LNCAP (cell line): Measurements from ENCODE around the gene DOCK7.

Experiments used
- TF ChIP-seq, protein P1 (sequence below): fragments of 450-650 bp; IDR thresholded peaks from 2 replicates; pipeline ENCODE4 v1.5.1; 2017; ENCODE audit warnings: mild to moderate bottlenecking

DOCK7 gene

DNA sequence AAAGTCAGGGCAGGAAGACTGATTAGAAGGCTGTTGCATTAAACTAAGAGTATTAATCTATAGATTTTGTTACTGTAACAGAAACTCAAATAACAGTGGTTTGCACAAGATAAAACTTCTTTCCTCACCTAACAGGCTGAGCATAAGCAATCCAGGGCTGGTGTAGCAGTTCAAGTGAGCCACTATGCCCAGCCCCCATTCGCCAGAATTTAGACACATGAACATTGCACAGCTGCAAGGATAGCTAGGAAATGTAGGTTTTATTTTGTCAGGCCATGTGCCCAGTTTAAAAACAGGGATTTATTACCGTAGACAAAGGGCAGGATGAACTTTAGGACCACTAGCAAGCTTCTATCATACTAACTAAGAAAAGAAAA lies 19.5 kb upstream of the DOCK7 start:
- TF ChIP-seq, protein P1, sequence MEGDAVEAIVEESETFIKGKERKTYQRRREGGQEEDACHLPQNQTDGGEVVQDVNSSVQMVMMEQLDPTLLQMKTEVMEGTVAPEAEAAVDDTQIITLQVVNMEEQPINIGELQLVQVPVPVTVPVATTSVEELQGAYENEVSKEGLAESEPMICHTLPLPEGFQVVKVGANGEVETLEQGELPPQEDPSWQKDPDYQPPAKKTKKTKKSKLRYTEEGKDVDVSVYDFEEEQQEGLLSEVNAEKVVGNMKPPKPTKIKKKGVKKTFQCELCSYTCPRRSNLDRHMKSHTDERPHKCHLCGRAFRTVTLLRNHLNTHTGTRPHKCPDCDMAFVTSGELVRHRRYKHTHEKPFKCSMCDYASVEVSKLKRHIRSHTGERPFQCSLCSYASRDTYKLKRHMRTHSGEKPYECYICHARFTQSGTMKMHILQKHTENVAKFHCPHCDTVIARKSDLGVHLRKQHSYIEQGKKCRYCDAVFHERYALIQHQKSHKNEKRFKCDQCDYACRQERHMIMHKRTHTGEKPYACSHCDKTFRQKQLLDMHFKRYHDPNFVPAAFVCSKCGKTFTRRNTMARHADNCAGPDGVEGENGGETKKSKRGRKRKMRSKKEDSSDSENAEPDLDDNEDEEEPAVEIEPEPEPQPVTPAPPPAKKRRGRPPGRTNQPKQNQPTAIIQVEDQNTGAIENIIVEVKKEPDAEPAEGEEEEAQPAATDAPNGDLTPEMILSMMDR: no peak

DNA sequence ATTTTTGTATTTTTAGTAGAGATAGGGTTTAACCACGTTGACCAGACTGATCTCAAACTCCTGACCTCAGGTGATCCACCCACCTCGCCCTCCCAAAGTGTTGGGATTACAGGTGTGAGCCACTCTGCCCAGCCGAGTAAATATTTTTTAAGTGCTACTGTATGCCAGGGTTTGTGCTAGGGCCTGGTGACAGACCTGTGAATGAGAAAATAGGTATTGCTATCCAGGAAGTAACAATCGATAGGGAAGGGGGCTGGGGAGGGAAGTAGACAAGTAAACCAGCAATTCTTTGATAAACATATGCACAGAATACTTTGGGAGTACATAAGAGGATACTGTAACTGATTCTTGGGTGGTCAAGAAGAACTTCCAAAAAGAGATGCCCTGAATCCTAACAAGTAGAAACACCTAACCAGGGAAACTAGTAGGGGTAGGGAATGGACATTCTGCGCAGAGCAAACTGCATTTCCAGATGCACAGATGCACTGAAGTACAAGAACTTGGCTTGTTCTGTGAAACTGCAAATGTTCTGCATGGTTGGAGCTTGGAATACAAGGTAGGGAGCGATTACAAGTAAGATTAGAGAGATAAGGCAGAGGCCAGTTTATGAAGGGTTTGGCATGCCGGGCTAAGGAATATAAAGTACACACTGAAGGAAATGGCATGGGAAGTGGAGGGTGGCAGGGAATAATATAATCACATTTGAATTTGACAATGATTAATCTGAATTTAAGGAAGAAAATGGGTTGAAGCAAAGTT lies 19.0 kb upstream of the DOCK7 start:
- TF ChIP-seq, protein P1: no peak

DNA sequence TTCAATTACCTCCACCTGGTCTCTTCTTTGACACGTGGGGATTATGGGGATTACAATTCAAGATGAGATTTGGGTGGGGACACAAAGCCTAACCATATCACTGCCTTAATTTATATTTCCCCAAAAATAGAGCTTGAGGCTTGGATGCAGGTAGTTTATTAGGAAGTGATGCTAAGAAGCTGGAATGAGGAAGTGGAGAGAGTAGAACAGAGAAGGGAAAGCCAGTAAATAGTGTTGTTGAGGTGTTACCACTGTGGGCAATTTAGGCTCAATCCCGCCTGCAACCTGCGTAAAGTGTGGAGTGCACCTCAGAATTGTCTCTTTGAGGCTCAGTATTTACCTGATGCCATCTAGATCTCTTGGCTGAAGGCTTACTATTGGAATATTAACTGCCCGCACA lies 4.9 kb upstream of the DOCK7 start:
- TF ChIP-seq, protein P1: no peak

DNA sequence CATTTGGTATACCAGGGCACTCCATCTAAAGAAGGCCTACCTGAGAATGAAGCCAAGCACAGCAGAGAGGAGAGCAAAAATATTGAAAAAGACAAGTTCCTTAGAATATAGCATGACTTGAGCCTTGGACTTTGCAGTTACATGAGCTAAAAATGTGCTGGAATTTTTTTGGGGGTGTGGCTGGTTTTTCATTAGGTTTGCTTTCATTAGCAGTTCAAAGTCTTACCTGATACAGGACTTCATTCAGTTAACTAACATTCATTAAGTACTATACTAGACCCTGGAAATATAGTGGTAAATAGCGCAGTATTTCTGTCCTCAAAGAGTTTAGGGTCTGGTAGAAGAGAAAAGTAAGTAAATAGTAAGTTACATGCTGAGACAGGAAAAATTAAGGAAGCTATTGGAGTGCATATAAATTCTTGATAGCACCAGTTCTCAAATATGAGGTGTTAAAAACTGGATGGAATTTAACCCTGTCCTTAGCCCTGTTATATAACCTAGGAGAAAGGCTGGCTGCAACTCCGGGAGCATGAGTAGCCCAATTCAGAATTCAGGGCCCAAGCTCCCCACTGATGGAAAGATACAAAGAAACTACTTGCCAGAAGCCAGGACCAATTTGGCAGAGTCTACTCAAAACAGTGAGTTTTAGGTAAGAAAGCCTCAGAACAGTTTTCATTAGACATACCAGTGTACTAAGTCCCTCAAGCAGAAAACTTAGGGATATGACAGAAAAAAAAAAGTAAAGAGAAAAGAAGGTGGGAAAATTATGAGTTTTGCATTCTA lies 3.1 kb upstream of the DOCK7 start:
- TF ChIP-seq, protein P1: no peak

DNA sequence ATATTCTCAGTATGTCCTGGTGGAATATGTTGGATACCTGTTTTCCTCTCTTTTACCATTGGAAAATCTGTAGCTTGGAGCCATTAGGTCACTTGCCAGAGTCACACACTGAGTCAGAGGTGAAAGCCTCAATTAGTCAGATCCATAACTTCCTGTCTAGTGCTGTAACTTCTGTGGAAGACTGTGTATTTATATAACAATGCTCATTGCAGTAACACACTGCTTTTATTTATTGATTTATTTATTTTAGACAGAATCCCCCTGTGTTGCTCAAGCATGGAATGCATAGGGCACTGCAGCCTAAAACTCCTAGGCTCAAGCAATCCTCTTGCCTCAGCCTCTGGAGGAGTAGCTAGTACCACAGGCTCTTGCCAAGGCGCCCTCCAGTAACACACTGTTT lies 1.3 kb upstream of the DOCK7 start:
- TF ChIP-seq, protein P1: no peak

DNA sequence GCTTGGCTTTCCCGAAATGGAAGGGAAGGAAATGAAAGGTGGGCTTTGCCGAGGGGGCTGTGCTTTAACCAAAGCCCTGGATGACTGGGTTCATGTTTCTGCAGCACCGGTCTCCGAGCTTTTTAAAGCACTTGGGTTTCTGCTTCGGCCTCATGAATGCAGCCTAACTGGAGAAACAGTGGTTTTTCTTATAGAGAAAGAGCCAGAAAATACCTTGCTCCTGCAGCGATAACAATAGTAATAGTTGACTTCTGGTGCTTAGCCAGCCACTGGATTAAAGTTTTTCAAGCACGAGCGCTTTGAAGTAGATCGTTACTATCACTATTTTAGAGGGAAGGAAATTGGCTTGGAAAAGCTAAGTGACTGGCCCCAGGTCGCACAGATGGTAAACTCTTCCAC lies 500 bp upstream of the DOCK7 start:
- TF ChIP-seq, protein P1: no peak

DNA sequence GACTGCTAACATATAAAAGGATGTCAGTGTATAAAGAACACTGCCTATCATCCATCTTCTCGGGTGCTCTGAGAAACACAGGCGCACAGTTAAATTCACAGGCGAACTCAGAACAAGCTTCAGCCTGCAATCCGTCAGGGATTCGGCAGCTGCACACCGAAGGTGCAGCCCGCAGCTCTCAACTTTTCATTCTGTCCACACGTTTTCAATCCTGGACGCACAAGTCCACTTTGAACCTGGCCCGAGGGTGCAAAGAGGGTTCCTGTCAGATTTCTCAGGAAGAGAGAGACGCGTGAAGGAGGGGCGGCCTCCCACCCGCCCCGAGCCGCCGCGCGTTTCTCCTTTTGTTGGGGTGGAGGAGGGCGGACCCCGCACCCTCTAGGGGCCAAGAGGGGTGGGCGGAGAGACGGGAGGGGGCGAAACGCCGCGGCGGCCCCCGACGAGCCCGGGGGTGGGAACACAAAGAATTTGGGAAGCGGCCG lies 724 bp downstream of the DOCK7 start:
- TF ChIP-seq, protein P1: no peak
